GM12878 (cell line): Measurements from ENCODE around the gene CAMKK1. TPM values are rescaled to one million over a fixed set of nuclear protein-coding genes. Genes with fewer than 3 reads are reported as not detected.

ENCODE experiments used
- ATAC-seq: fragments of 200-7000 bp; cut with Tn5 transposase; 3 replicates; pipeline ENCODE4 v1.9.1; 2020; ENCODE audit warnings: mild to moderate bottlenecking, moderate library complexity
- BruUV-seq: library from RNA; stranded (reverse); fragments of 400-500 nt; replicated peaks from 2 replicates; lab custom pipeline; 2021; lab: Mats Ljungman, UMichigan
- CTCF ChIA-PET: fragments of 300-600 bp; sonication (Branson Sonifier 250); formaldehyde crosslinking; extraction: SDS; loops from one replicate; lab custom pipeline; 2021; ENCODE audit warnings: inconsistent platforms; lab: Yijun Ruan, JAX
- POLR2A ChIA-PET: fragments of 350-600 bp; formaldehyde crosslinking; extraction: SDS; loops from one replicate; lab custom pipeline; 2021; ENCODE audit warnings: inconsistent platforms; lab: Charles Lee
- RAD21 ChIA-PET: fragments of 300-600 bp; sonication (Branson Sonifier 250); formaldehyde crosslinking; loops from one replicate; lab custom pipeline; 2023; ENCODE audit warnings: antibody characterized with exemption; ENCODE audit not compliant: unreplicated experiment; lab: Charles Lee
- SMC1A ChIA-PET: fragments of 300-600 bp; sonication (Branson Sonifier 250); formaldehyde crosslinking; loops from one replicate; lab custom pipeline; 2023; ENCODE audit not compliant: unreplicated experiment, uncharacterized antibody; lab: Charles Lee
- DNase-seq: peaks from one replicate; pipeline ENCODE4 v3.0.0-alpha.2; 2011; ENCODE audit warnings: low read depth, low spot score
- FAIRE-seq: peaks from 3 replicates; lab custom pipeline; 2011; peaks lifted over from hg19 to GRCh38; lab: Jason Lieb, UNC
- H2AFZ ChIP-seq: 2 replicates; pipeline ENCODE4 v1.6.0; 2011; ENCODE audit warnings: low read depth, low read length, control low read depth; ENCODE audit not compliant: control insufficient read depth
- H3K27ac ChIP-seq: 2 replicates; pipeline ENCODE4 v1.5.1; 2011; ENCODE audit warnings: control low read depth; ENCODE audit not compliant: control insufficient read depth, insufficient read depth
- H3K27me3 ChIP-seq, 2 experiments: replicated peaks in 1 of 2; 2 replicates each; pipeline versions ENCODE4 v1.6.0 to v1.6.1; 2011; ENCODE audit warnings: low read length in 1 of 2; ENCODE audit not compliant: control insufficient read depth in 2 of 2, insufficient read depth in 2 of 2
- H3K36me3 ChIP-seq, 2 experiments: 2 replicates each; pipeline ENCODE4 v1.5.1; 2011; ENCODE audit warnings: low read length in 1 of 2; ENCODE audit not compliant: control insufficient read depth in 2 of 2, insufficient read depth in 2 of 2
- H3K4me1 ChIP-seq: 2 replicates; pipeline ENCODE4 v1.6.1; 2011; ENCODE audit warnings: mild to moderate bottlenecking, low read length, moderate library complexity, mixed read lengths; ENCODE audit not compliant: control insufficient read depth, insufficient read depth
- H3K4me2 ChIP-seq: 2 replicates; pipeline ENCODE4 v1.6.0; 2011; ENCODE audit warnings: control low read depth; ENCODE audit not compliant: control insufficient read depth, insufficient read depth
- H3K4me3 ChIP-seq: fragments of 200-600 bp; sonication (generic); 2 replicates; pipeline ENCODE4 v1.5.1; 2016
- H3K79me2 ChIP-seq: 2 replicates; pipeline ENCODE4 v1.6.0; 2011; ENCODE audit warnings: low read length; ENCODE audit not compliant: control insufficient read depth, insufficient read depth
- H3K9ac ChIP-seq: 2 replicates; pipeline ENCODE4 v1.8.0; 2011; ENCODE audit warnings: low read length, control low read depth, mixed read lengths; ENCODE audit not compliant: control insufficient read depth, insufficient read depth
- H3K9me3 ChIP-seq: replicated peaks from 3 replicates; pipeline ENCODE4 v1.5.1; 2011; ENCODE audit warnings: mild to moderate bottlenecking, low read length; ENCODE audit not compliant: control insufficient read depth, insufficient read depth
- H4K20me1 ChIP-seq: 2 replicates; pipeline ENCODE4 v1.6.0; 2011; ENCODE audit not compliant: control insufficient read depth, insufficient read depth
- BMI1 ChIP-seq: fragments of 450-650 bp; IDR thresholded peaks from 2 replicates; pipeline ENCODE4 v1.6.1; 2016; ENCODE audit warnings: mild to moderate bottlenecking, moderate library complexity, borderline replicate concordance
- JUND ChIP-seq: IDR thresholded peaks from 2 replicates; pipeline ENCODE4 v1.6.1; 2012; ENCODE audit warnings: low read depth, mild to moderate bottlenecking, low read length, improper control_type of control experiment, moderate library complexity
- KDM1A ChIP-seq: fragments of 200-600 bp; sonication (generic); IDR thresholded peaks from 2 replicates; pipeline ENCODE4 v1.6.1; 2016; ENCODE audit warnings: borderline replicate concordance
- LARP7 ChIP-seq: fragments of 450-650 bp; IDR thresholded peaks from 2 replicates; pipeline ENCODE4 v1.6.1; 2017; ENCODE audit warnings: mild to moderate bottlenecking
- RAD21 ChIP-seq: IDR thresholded peaks from 2 replicates; pipeline ENCODE4 v1.6.1; 2011; ENCODE audit warnings: mild to moderate bottlenecking, low read depth, low read length, moderate library complexity; ENCODE audit not compliant: insufficient read depth
- RBBP5 ChIP-seq: fragments of 200-600 bp; sonication (generic); conservative IDR thresholded peaks from 2 replicates; pipeline ENCODE4 v1.6.1; 2016
- SMAD1 ChIP-seq: fragments of 450-650 bp; IDR thresholded peaks from 2 replicates; pipeline ENCODE4 v1.6.1; 2018; ENCODE audit warnings: mild to moderate bottlenecking, low read depth; ENCODE audit not compliant: partially characterized antibody
- TARDBP ChIP-seq: IDR thresholded peaks from 2 replicates; pipeline ENCODE4 v1.6.1; 2016; ENCODE audit warnings: borderline replicate concordance
- ZNF24 ChIP-seq: fragments of 450-650 bp; IDR thresholded peaks from 2 replicates; pipeline ENCODE4 v1.6.1; 2017; ENCODE audit warnings: antibody characterized with exemption, mild to moderate bottlenecking
- ZZZ3 ChIP-seq: IDR thresholded peaks from 2 replicates; pipeline ENCODE4 v1.6.1; 2011; ENCODE audit warnings: low read depth; ENCODE audit not compliant: control insufficient read depth, insufficient read length
- WGBS: methylation state at CpG from one replicate; pipeline ENCODE4 v1.1.6; 2016; ENCODE audit warnings: low lambda C conversion rate; ENCODE audit not compliant: insufficient replicate concordance, insufficient coverage; ENCODE audit errors: missing lambda C conversion rate; 5-methylcytosine and 5-hydroxymethylcytosine counted together
- in situ Hi-C: fragments of 300-500 bp; cut with MboI; formaldehyde crosslinking; loops from 9 replicates; pipeline ENCODE4 v1.14.3; 2018; ENCODE audit warnings: mixed read lengths
- intact Hi-C: fragments of 100-400 bp; cut with micrococcal nuclease; formaldehyde crosslinking; loops from one replicate; pipeline ENCODE4 v1.14.2; 2022; ENCODE audit not compliant: unreplicated experiment
- polyA plus RNA-seq, 11 experiments: library from polyadenylated mRNA; depleted of rRNA in 4 of 11; unstranded in 6 of 11; stranded (reverse) in 5 of 11; fragments of >200 nt; fragmentation: Nextera tagmentation in 4 of 11; fragmentation: Illumina TruSeq in 1 of 11; extraction: Ambion mirVana in 4 of 11; extraction: Trizol in 1 of 11; gene quantifications; 1 replicate in 1 of 11; 2 replicates in 10 of 11; pipeline versions ENCODE4 v1.2.1 to v1.2.3, GENCODE V29; 2011 to 2016; ENCODE audit warnings: inconsistent platforms in 2 of 11, missing spikeins in 2 of 11, low read depth in 1 of 11
- total RNA-seq, 4 experiments: library from RNA; depleted of rRNA in 3 of 4; stranded (reverse); fragments of >200 nt in 3 of 4; fragmentation: Illumina TruSeq in 1 of 4; extraction: Trizol in 1 of 4; gene quantifications; 2 replicates each; pipeline versions ENCODE4 v1.2.1 to v1.2.3, GENCODE V29; 2013 to 2021
- TF ChIP-seq, protein P1 (sequence below): IDR thresholded peaks from 2 replicates; pipeline ENCODE4 v1.6.1; 2011; ENCODE audit warnings: mild to moderate bottlenecking, low read depth, low read length, moderate library complexity; ENCODE audit not compliant: insufficient replicate concordance
- TF ChIP-seq, protein P2 (sequence below): fragments of 450-650 bp; IDR thresholded peaks from 2 replicates; pipeline ENCODE4 v1.6.1; 2017; ENCODE audit warnings: mild to moderate bottlenecking, moderate library complexity
- TF ChIP-seq, protein P3 (sequence below): fragments of 450-650 bp; IDR thresholded peaks from 2 replicates; pipeline ENCODE4 v1.6.1; 2016; ENCODE audit warnings: mild to moderate bottlenecking
- TF ChIP-seq, protein P4 (sequence below): fragments of 450-650 bp; IDR thresholded peaks from 2 replicates; pipeline ENCODE4 v1.6.1; 2017; ENCODE audit warnings: borderline replicate concordance

Gene CAMKK1
- total and polyA plus RNA-seq, 10 of the 15 experiments (the other 5 are each of a cell fraction or from before 2014, with no cell fraction given) = 0.06 to 0.84 (median 0.37) TPM

DNA sequence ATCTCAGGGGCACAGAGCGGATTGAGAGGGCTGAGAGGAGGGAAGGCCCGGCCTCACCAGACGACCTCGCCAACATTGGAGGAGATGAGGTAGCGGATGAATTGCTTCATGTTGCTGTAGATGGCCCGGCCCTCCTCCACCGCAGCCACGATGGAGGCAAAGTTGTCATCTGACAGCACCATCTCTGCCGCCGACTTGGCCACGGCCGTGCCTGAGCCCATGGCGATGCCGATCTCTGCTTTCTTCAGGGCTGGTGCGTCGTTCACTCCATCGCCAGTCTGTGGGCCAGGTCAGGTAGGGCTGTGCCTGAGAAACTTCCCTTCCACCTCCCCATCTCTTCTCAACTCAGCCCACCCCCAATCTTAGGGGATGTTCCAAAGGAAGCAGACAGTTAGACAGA is 44.5 kb upstream of the CAMKK1 start:
- Histone ChIP-seq H3K4me3 (no peak overlapping the region), H3K9me3 (no peaks in the 10 kb centered on the region), H3K27ac (no peak overlapping the region), H3K36me3 (peaks cover 24 to 26% of the 10 kb centered on the region in 2 experiments), H4K20me1 (no peaks in the 10 kb centered on the region), H3K27me3 (no peaks in the 10 kb centered on the region), H3K9ac (no peak overlapping the region), H3K79me2 (no peaks in the 10 kb centered on the region), H3K4me2 (no peak overlapping the region), H2AFZ (no peak overlapping the region), H3K4me1 (no peaks in the 10 kb centered on the region)
- no TSS peak for BruUV-seq
- in situ Hi-C loops (no loop called here), intact Hi-C loops (no loop called here)
- no peak for ATAC-seq
- WGBS = 96% methylated on average over 17 of the region's 17 CpGs
- POLR2A ChIA-PET = no interaction called here
- FAIRE-seq = no peak
- no peak for DNase-seq
- CTCF ChIA-PET = no interaction called here
- RAD21 ChIA-PET = no interaction called here
- TF ChIP-seq SMAD1 (no peak), ZZZ3 (no peak), LARP7 (no peak), TARDBP (no peak), JUND (no peak), ZNF24 (no peak), BMI1 (no peak), KDM1A (no peak), RBBP5 (no peak), RAD21 (no peak)
- TF ChIP-seq, protein P1, sequence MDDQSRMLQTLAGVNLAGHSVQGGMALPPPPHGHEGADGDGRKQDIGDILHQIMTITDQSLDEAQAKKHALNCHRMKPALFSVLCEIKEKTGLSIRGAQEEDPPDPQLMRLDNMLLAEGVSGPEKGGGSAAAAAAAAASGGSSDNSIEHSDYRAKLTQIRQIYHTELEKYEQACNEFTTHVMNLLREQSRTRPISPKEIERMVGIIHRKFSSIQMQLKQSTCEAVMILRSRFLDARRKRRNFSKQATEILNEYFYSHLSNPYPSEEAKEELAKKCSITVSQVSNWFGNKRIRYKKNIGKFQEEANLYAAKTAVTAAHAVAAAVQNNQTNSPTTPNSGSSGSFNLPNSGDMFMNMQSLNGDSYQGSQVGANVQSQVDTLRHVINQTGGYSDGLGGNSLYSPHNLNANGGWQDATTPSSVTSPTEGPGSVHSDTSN = no peak
- TF ChIP-seq, protein P2, sequence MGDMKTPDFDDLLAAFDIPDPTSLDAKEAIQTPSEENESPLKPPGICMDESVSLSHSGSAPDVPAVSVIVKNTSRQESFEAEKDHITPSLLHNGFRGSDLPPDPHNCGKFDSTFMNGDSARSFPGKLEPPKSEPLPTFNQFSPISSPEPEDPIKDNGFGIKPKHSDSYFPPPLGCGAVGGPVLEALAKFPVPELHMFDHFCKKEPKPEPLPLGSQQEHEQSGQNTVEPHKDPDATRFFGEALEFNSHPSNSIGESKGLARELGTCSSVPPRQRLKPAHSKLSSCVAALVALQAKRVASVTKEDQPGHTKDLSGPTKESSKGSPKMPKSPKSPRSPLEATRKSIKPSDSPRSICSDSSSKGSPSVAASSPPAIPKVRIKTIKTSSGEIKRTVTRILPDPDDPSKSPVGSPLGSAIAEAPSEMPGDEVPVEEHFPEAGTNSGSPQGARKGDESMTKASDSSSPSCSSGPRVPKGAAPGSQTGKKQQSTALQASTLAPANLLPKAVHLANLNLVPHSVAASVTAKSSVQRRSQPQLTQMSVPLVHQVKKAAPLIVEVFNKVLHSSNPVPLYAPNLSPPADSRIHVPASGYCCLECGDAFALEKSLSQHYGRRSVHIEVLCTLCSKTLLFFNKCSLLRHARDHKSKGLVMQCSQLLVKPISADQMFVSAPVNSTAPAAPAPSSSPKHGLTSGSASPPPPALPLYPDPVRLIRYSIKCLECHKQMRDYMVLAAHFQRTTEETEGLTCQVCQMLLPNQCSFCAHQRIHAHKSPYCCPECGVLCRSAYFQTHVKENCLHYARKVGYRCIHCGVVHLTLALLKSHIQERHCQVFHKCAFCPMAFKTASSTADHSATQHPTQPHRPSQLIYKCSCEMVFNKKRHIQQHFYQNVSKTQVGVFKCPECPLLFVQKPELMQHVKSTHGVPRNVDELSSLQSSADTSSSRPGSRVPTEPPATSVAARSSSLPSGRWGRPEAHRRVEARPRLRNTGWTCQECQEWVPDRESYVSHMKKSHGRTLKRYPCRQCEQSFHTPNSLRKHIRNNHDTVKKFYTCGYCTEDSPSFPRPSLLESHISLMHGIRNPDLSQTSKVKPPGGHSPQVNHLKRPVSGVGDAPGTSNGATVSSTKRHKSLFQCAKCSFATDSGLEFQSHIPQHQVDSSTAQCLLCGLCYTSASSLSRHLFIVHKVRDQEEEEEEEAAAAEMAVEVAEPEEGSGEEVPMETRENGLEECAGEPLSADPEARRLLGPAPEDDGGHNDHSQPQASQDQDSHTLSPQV = no peak
- TF ChIP-seq, protein P3, sequence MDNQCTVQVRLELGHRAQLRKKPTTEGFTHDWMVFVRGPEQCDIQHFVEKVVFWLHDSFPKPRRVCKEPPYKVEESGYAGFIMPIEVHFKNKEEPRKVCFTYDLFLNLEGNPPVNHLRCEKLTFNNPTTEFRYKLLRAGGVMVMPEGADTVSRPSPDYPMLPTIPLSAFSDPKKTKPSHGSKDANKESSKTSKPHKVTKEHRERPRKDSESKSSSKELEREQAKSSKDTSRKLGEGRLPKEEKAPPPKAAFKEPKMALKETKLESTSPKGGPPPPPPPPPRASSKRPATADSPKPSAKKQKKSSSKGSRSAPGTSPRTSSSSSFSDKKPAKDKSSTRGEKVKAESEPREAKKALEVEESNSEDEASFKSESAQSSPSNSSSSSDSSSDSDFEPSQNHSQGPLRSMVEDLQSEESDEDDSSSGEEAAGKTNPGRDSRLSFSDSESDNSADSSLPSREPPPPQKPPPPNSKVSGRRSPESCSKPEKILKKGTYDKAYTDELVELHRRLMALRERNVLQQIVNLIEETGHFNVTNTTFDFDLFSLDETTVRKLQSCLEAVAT = no peak
- TF ChIP-seq, protein P4, sequence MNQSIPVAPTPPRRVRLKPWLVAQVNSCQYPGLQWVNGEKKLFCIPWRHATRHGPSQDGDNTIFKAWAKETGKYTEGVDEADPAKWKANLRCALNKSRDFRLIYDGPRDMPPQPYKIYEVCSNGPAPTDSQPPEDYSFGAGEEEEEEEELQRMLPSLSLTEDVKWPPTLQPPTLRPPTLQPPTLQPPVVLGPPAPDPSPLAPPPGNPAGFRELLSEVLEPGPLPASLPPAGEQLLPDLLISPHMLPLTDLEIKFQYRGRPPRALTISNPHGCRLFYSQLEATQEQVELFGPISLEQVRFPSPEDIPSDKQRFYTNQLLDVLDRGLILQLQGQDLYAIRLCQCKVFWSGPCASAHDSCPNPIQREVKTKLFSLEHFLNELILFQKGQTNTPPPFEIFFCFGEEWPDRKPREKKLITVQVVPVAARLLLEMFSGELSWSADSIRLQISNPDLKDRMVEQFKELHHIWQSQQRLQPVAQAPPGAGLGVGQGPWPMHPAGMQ = no peak
- SMC1A ChIA-PET = no interaction called here
